KMS-11 (cell line): ENCODE results near the gene INPP4A.
A peak's percentile ranks its signal among the peaks of the same experiment; 100 is the strongest.

Experiments used
- H2AFZ ChIP-seq: fragments of 200-600 bp; sonication (generic); 2 replicates; pipeline ENCODE4 v1.6.1; 2016; ENCODE audit warnings: antibody characterized with exemption, mixed run types, low read depth
- H3K27ac ChIP-seq: fragments of 200-600 bp; sonication (generic); 2 replicates; pipeline ENCODE4 v1.6.1; 2016; ENCODE audit warnings: mild to moderate bottlenecking, mixed run types
- H3K27me3 ChIP-seq: fragments of 200-600 bp; sonication (generic); 2 replicates; pipeline ENCODE4 v1.6.1; 2017; ENCODE audit warnings: mild to moderate bottlenecking, low read depth, mixed run types, moderate library complexity; ENCODE audit not compliant: insufficient read depth
- H3K36me3 ChIP-seq: fragments of 200-600 bp; sonication (generic); 2 replicates; pipeline ENCODE4 v1.6.1; 2017; ENCODE audit warnings: mild to moderate bottlenecking, mixed run types; ENCODE audit not compliant: insufficient read depth
- H3K4me1 ChIP-seq: fragments of 200-600 bp; sonication (generic); 2 replicates; pipeline ENCODE4 v1.6.1; 2016; ENCODE audit warnings: mild to moderate bottlenecking, low read depth, mixed run types; ENCODE audit not compliant: poor library complexity, severe bottlenecking
- H3K4me2 ChIP-seq: fragments of 200-600 bp; sonication (generic); 2 replicates; pipeline ENCODE4 v1.7.0; 2016; ENCODE audit warnings: mild to moderate bottlenecking, mixed run types
- H3K4me3 ChIP-seq: fragments of 200-600 bp; sonication (generic); IDR thresholded peaks from 2 replicates; pipeline ENCODE4 v1.6.1; 2017; ENCODE audit warnings: low read depth, low read length, mixed read lengths; ENCODE audit not compliant: insufficient read depth
- H3K79me2 ChIP-seq: fragments of 200-600 bp; sonication (generic); 2 replicates; pipeline ENCODE4 v1.6.1; 2016; ENCODE audit warnings: low read depth, mixed run types; ENCODE audit not compliant: insufficient read depth
- H3K9ac ChIP-seq: fragments of 200-600 bp; sonication (generic); 2 replicates; pipeline ENCODE4 v1.6.1; 2016; ENCODE audit warnings: mild to moderate bottlenecking, mixed run types
- H4K20me1 ChIP-seq: fragments of 200-600 bp; sonication (generic); 2 replicates; pipeline ENCODE4 v1.6.1; 2016; ENCODE audit warnings: mild to moderate bottlenecking, mixed run types; ENCODE audit not compliant: insufficient read depth
- TF ChIP-seq, protein P1 (sequence below): fragments of 200-600 bp; sonication (generic); conservative IDR thresholded peaks from 2 replicates; pipeline ENCODE4 v1.6.1; 2017; ENCODE audit warnings: low read depth, mild to moderate bottlenecking, antibody characterized with exemption, low read length, moderate library complexity, mixed read lengths

Gene INPP4A

GRCh38 chr2:98500561-98500960 is 55.9 kb downstream of the INPP4A start:
- Histone ChIP-seq H3K4me1 (peaks cover 73% of the 10 kb centered on the region), H3K27me3 (no peaks in the 10 kb centered on the region), H4K20me1 (no peaks in the 10 kb centered on the region), H2AFZ (no peak overlapping the region), H3K4me3 (no peak overlapping the region), H3K79me2 (peaks cover 67% of the 10 kb centered on the region; the same call in 1 of the 2 replicates), H3K9ac (no peak overlapping the region), H3K36me3 (no peaks in the 10 kb centered on the region), H3K4me2 (0 out of 2 replicates have a peak overlapping the region, but pooled peaks have one; percentile 85), H3K27ac (no peak overlapping the region; the same call in 1 of the 2 replicates)
- TF ChIP-seq, protein P1, sequence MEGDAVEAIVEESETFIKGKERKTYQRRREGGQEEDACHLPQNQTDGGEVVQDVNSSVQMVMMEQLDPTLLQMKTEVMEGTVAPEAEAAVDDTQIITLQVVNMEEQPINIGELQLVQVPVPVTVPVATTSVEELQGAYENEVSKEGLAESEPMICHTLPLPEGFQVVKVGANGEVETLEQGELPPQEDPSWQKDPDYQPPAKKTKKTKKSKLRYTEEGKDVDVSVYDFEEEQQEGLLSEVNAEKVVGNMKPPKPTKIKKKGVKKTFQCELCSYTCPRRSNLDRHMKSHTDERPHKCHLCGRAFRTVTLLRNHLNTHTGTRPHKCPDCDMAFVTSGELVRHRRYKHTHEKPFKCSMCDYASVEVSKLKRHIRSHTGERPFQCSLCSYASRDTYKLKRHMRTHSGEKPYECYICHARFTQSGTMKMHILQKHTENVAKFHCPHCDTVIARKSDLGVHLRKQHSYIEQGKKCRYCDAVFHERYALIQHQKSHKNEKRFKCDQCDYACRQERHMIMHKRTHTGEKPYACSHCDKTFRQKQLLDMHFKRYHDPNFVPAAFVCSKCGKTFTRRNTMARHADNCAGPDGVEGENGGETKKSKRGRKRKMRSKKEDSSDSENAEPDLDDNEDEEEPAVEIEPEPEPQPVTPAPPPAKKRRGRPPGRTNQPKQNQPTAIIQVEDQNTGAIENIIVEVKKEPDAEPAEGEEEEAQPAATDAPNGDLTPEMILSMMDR = no peak

GRCh38 chr2:98501223-98501622 is 56.6 kb downstream of the INPP4A start:
- no peaks in the 10 kb centered on the region for H3K27me3 ChIP-seq
- no peak overlapping the region for H3K9ac ChIP-seq
- TF ChIP-seq, protein P1 = no peak
- no peak overlapping the region for H2AFZ ChIP-seq
- H3K4me1 ChIP-seq = peaks cover 80% of the 10 kb centered on the region
- H3K27ac ChIP-seq = peak overlapping the region; percentile 80
- peaks cover 70% of the 10 kb centered on the region; the same call in 1 of the 2 replicates for H3K79me2 ChIP-seq
- H3K4me2 ChIP-seq = peak overlapping the region; percentile 85; the same call in 1 of the 2 replicates
- H4K20me1 ChIP-seq = no peaks in the 10 kb centered on the region
- H3K36me3 ChIP-seq = no peaks in the 10 kb centered on the region
- H3K4me3 ChIP-seq = no peak overlapping the region

GRCh38 chr2:98501876-98502275 is 57.2 kb downstream of the INPP4A start:
- Histone ChIP-seq H3K4me1 (peaks cover 84% of the 10 kb centered on the region), H2AFZ (no peak overlapping the region), H3K79me2 (peaks cover 70% of the 10 kb centered on the region; the same call in 1 of the 2 replicates), H4K20me1 (no peaks in the 10 kb centered on the region), H3K4me2 (peak overlapping the region; percentile 85), H3K27me3 (no peaks in the 10 kb centered on the region), H3K36me3 (no peaks in the 10 kb centered on the region), H3K9ac (peak overlapping the region; percentile 30), H3K4me3 (no peak overlapping the region), H3K27ac (peak overlapping the region; percentile 80)
- TF ChIP-seq, protein P1 = no peak

- H3K79me2 ChIP-seq = peaks cover 75% of the 10 kb centered on the region; the same call in 1 of the 2 replicates
- H3K4me2 ChIP-seq = peak overlapping the region; percentile 85
- peak overlapping the region; percentile 80 for H3K27ac ChIP-seq
- no peaks in the 10 kb centered on the region for H3K27me3 ChIP-seq
- H3K36me3 ChIP-seq = no peaks in the 10 kb centered on the region
- TF ChIP-seq, protein P1 = no peak
- peaks cover 92% of the 10 kb centered on the region for H3K4me1 ChIP-seq
- peak overlapping the region; percentile 30 for H3K9ac ChIP-seq
- H2AFZ ChIP-seq = no peak overlapping the region
- H3K4me3 ChIP-seq = peak overlapping the region; percentile 53
- no peaks in the 10 kb centered on the region for H4K20me1 ChIP-seq
Observed at GRCh38 chr2:98502556-98503335, 58.1 kb downstream of the INPP4A start.
